ENCODE measurements around the gene NEK7. TPM values are rescaled to one million over a fixed set of nuclear protein-coding genes. Genes with fewer than 3 reads are reported as not detected.

NEK7 gene
- total RNA-seq, 2 experiments from 2014 or later = 56.1 to 57.4 TPM

DNA sequence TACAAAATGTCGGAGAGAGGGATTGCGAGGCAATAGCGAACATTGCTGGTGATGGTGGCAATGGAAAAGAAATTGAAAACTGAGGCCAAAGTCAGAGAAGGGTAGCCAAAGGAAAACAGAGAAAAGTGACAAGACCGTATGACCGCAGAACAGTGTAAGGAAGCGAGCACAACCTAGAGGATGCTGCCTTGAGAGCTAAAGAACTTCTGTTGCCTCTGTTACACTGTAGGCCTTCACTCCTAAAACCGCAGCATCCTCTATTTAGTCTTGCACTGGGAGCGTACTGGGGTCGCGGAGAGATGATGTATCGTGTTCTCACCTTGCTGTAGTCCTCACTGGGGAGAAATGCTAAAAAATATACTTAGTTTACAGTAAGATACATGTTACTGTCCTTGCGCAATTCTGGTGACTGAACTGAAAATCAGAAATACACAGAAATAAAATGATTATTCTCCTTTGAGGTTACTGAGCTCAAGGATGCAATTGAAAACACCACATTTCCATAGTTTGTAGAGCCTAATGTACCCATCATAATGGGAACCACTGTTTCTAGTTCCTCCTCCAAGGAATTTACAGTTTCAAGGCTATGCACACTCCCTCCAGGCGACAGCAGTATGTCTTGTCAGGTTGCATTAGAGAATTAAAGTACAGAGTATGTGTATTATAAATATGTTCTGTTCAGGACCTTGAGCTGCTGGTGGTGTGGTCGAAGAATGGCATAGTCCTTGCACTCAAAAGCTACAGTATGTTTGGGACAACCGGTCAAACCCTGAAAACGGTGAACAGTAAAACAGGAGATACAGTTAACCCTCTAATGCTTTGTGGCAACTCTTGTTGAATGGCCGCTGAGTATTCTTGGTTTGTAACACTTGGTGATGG lies 1.3 kb downstream of the NEK7 start:
- peak overlapping the region; percentile 97 for H3K4me3 Mint-ChIP-seq
- peaks cover 38% of the 10 kb centered on the region for H3K4me1 Mint-ChIP-seq
- H3K9me3 Mint-ChIP-seq = no peaks in the 10 kb centered on the region
- no peak for DNase-seq
- peaks cover 10% of the 10 kb centered on the region for H3K36me3 Mint-ChIP-seq
- H3K27ac Mint-ChIP-seq = peak overlapping the region; percentile 97
- no peaks in the 10 kb centered on the region for H3K27me3 Mint-ChIP-seq

DNA sequence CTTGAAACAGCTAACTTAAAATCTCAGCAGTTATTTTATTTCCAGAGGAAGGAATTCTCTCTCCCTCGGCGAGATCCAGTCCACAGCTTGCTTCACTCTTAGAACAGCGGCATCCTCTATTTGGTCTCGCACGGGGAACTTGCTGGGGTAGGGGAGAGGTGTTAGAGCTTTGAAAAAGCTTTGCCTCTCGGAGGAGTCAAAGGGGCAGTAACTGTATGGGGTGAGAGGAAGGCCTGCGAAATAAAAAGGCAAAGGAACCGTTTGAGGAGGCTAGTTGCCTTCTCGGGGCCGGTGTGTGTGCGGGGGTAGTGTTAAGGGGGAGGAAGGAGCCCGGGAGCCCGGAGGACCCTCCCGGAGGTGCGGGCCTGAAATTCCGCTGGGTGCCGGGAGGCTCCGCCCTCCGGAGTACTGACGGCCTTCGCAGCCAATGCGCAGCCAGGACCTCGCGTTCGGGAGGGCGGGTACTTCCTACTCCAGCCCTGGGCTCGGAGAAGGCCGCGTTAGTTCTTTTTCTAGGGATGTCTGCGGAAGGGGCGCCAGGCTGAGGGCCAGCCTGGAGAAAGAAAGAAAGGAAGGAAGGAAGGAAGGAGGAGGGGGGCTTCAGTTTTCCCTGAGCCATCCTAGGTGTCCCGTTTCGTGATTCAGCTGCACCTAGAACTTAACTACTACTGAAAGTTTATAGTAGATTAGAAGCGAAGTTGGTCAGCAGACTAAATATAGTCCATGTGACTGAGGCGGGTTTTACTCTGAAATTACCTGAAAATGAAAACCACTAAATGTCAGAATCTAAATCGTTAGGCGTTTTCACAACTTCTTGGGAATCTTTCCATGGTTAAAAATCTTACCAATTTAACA lies 2.2 kb downstream of the NEK7 start:
- Mint-ChIP-seq H3K27me3 (no peaks in the 10 kb centered on the region), H3K36me3 (peaks cover 10% of the 10 kb centered on the region), H3K4me3 (peak overlapping the region; percentile 97), H3K9me3 (no peaks in the 10 kb centered on the region), H3K4me1 (peaks cover 40% of the 10 kb centered on the region), H3K27ac (peak overlapping the region; percentile 97)
- DNase-seq = peak; percentile 88

DNA sequence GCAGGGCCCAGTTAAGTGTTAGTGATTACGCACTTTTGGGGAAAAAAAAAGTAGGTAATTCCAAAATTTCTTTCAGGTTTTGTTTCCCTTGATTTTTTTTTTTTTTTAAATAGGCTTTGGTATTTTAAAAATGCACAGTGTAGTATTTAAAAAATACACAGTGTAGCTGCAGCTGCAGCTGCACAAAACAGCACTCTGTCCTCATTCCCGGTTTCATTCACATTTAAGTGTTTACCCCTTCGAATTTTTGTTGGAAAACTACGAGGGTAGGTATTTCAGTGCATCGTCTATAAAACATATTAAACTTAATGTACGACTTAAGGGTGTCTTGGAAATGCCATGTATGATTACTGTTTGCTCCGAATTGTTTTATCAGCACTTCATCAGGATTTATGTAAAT lies 3.4 kb downstream of the NEK7 start:
- Mint-ChIP-seq H3K4me3 (peak overlapping the region; percentile 46), H3K4me1 (peaks cover 50% of the 10 kb centered on the region), H3K27me3 (no peaks in the 10 kb centered on the region), H3K36me3 (peaks cover 10% of the 10 kb centered on the region), H3K27ac (peak overlapping the region; percentile 97), H3K9me3 (no peaks in the 10 kb centered on the region)
- no peak for DNase-seq

DNA sequence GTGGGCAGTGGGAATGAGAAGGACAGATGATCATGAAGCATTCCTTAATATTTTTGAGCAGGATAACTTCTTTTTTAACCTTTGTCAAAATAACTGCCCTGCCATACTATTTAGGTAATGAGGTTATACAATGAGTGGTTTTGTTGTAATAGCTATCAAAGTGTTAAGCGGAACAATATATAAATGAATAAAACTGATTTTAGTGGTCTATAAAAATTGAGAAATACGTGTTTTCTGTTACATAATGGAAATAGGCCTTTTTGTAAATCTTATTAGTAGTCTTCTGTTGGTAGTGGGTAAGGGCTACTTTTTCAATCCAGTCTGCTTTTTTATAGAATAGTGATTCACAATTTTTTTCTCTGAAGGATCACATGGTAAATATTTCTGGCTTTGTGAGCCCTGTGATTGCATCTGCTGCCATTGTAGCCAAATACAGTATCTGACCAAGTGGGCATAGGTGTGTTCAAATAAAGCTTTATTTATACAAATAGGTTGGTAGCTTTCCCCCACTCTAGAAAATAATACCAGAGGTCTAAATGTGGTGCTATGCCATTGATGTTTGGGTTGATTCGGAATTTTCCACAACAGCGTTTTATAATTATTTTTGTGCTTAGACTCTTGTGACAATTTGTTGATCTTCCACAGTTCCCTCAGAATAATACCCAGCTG lies 4.3 kb downstream of the NEK7 start:
- Mint-ChIP-seq H3K36me3 (peaks cover 10% of the 10 kb centered on the region), H3K27ac (peak overlapping the region; percentile 91), H3K4me3 (peak overlapping the region; percentile 50), H3K4me1 (peaks cover 54% of the 10 kb centered on the region), H3K27me3 (no peaks in the 10 kb centered on the region), H3K9me3 (no peaks in the 10 kb centered on the region)
- DNase-seq = no peak

DNA sequence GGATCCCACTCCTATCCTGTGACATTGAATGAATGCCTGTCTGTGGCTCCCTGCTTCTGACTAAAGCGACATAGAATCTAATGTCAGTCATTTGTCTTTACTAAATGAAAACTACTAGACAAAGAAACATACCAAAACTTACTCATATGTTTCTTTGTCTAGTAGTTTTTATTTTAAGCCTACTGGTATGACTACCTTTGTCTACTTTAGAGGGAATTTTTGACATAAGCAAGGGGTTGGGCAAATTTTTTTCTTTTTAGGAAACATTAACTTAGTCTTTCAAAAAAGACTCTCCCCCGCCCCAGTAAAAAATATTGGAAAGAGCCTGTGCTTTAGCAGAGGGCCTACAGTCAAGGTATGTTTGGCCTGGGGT lies 4.9 kb downstream of the NEK7 start:
- H3K27me3 Mint-ChIP-seq = no peaks in the 10 kb centered on the region
- peak overlapping the region; percentile 50 for H3K4me3 Mint-ChIP-seq
- H3K9me3 Mint-ChIP-seq = no peaks in the 10 kb centered on the region
- peaks cover 55% of the 10 kb centered on the region for H3K4me1 Mint-ChIP-seq
- H3K27ac Mint-ChIP-seq = peak overlapping the region; percentile 91
- DNase-seq = no peak
- peaks cover 12% of the 10 kb centered on the region for H3K36me3 Mint-ChIP-seq

DNA sequence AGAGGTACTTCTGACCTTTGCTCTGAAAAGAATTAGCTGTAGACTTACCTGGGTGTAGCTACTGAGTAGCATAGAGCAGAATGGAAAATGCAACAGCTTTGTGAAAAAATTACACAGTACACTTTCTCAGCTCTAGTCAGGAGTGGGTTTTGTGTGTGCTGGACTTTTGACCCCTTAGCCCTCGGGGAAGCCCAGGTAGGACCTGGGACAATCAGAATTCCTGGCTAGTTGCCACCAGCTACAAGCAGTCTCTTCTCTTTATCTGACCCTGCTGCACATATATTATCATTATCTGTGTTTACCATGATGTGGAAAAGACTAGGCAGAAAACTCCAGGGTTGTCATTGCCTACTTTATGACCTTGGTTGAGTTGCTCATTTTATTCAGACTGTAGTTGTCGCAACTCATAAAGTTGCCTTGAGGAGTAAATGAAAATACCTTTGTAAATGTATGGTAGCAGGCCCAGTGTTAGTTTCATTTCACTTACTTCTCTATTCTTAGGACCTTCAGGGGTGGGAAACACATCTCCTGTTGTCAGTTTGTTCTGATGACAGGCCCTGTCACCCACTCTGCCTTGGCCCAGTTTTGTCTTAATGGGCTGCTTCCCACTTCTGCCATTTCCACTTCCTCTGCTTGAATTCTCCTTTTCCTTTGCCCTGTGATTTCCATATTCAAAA lies 5.4 kb downstream of the NEK7 start:
- no peak for DNase-seq
- Mint-ChIP-seq H3K36me3 (peaks cover 12% of the 10 kb centered on the region), H3K4me3 (peak overlapping the region; percentile 58), H3K27ac (peak overlapping the region; percentile 91), H3K27me3 (no peaks in the 10 kb centered on the region), H3K9me3 (no peaks in the 10 kb centered on the region), H3K4me1 (peaks cover 59% of the 10 kb centered on the region)

DNA sequence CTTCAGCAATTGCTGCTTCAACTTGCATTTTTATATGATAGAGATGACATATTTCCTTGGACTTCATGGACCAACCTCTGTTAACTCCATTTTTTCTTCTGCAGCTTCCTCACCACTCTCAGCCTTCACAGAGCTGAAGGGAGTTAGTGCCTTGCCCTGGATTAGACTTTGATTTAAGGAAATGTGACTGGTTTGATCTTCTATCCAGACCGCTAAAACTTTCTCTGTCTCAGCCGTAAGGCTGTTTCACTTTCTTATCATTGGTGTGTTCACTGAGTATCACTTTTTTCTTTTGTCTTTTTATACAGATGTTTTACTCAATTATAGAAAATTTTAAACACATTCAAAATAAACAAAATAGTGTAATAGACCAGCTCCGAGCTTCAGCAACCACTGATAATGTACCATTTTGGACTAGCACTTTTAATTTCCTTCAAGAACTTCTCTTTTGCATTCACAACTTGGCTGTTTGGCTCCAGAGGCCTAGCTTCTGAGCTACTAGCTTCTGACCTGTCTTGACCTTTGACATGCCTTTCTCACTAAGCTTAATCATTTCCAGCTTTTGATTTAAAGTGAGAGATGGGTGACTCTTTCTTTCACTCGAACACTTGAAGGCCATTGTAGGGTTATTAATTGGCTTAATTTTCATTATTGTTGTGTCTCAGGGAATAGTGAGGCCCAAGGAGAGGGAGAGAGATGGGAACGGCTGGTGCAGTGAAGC lies 9.3 kb downstream of the NEK7 start:
- H3K9me3 Mint-ChIP-seq = peaks cover 8% of the 10 kb centered on the region
- H3K27ac Mint-ChIP-seq = peak overlapping the region; percentile 97
- DNase-seq = no peak
- peak overlapping the region; percentile 78 for H3K4me3 Mint-ChIP-seq
- H3K4me1 Mint-ChIP-seq = peaks cover 82% of the 10 kb centered on the region
- peaks cover 30% of the 10 kb centered on the region for H3K36me3 Mint-ChIP-seq
- H3K27me3 Mint-ChIP-seq = no peaks in the 10 kb centered on the region

DNA sequence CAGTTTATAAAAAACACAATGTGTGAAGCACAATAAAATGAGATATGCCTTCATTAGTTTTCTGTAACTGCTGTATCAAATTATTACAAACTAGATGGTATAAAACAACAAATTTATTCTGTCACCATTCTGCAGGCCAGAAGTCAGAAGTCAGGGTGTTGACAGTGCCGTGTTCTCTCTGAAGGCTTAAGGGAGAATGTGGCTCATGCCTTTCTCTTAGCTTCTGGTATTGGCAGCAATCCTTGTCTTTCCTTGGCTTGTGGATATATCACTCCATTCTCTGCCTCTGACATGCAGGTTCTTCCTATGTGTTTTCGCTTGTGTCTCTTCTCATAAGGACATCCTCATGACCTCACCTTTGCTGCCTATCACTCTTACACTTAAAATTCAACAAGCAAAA lies 10.1 kb downstream of the NEK7 start:
- no peaks in the 10 kb centered on the region for H3K27me3 Mint-ChIP-seq
- DNase-seq = no peak
- H3K4me3 Mint-ChIP-seq = peak overlapping the region; percentile 64
- peaks cover 8% of the 10 kb centered on the region for H3K9me3 Mint-ChIP-seq
- H3K27ac Mint-ChIP-seq = peak overlapping the region; percentile 97
- H3K36me3 Mint-ChIP-seq = peaks cover 30% of the 10 kb centered on the region
- H3K4me1 Mint-ChIP-seq = peaks cover 79% of the 10 kb centered on the region

DNA sequence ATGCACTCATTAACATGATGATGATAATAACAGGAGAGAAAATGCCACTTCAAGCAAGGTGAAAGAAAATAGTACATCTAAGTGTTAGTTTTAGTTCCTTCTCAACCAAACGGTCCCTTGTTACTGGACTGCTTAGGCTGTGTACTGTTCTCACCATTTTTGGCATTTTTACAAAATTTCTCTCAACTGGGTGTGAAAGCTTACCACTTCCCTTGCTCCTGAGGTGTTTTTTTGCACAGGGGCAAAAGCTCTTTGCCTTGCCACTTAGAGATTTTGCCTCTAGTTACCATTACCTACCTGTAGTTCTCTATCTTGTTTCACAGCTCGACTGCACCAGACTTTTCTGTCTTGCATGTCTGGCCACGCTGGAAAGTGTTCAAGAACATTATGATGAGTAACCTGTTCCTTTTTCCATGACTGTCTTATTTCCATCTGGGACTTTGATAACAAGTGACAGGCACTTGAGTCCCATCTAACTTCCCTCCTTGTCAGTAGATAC lies 10.7 kb downstream of the NEK7 start:
- no peak for DNase-seq
- Mint-ChIP-seq H3K27me3 (no peaks in the 10 kb centered on the region), H3K4me1 (peaks cover 79% of the 10 kb centered on the region), H3K9me3 (peaks cover 8% of the 10 kb centered on the region), H3K36me3 (peaks cover 27% of the 10 kb centered on the region), H3K4me3 (peak overlapping the region; percentile 64), H3K27ac (peak overlapping the region; percentile 97)

DNA sequence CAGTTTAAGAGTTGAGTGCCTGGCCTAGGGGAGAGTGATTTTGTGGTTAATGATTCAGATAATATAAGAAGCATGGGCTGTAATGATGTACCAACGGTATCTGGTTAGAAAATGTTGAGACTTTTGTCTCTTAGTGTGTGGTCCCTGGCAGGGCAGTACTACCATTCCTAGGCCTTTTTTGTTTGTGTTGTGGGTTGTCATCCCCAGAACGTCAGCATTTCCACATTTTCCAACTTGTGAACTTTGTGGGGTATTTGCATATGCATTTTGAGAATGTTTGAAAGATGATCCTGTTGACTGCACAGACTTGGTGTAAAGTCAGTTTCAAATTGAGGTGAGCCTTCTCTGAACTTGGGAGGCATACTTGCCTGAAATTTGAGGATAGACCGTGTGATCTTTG lies 11.4 kb downstream of the NEK7 start:
- H3K4me3 Mint-ChIP-seq = peak overlapping the region; percentile 64
- DNase-seq = no peak
- H3K9me3 Mint-ChIP-seq = peaks cover 8% of the 10 kb centered on the region
- peaks cover 82% of the 10 kb centered on the region for H3K4me1 Mint-ChIP-seq
- H3K27me3 Mint-ChIP-seq = no peaks in the 10 kb centered on the region
- H3K27ac Mint-ChIP-seq = peak overlapping the region; percentile 97
- H3K36me3 Mint-ChIP-seq = peaks cover 24% of the 10 kb centered on the region

DNA sequence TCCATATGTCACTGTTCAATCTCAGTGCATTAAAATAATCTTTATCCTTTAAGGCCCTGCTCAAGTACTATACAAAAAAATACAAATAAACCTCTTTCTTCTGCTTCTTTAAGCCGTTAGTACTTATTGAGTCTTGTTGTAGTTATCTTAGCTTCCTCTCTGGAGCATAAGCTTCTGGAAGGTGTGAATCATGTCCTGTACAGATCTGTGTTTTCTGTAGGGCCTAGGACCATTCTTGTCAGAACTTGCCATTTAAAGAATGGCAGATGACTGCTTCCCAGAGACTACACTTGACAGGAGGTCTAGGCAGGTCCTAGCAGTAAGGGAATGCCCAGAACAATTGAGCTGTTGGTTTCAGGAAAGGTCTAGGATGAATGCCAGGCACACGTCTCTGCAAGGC lies 12.9 kb downstream of the NEK7 start:
- Mint-ChIP-seq H3K27ac (peak overlapping the region; percentile 92), H3K36me3 (peaks cover 24% of the 10 kb centered on the region), H3K4me3 (peak overlapping the region; percentile 26), H3K9me3 (peaks cover 8% of the 10 kb centered on the region), H3K4me1 (peaks cover 85% of the 10 kb centered on the region), H3K27me3 (no peaks in the 10 kb centered on the region)
- no peak for DNase-seq

DNA sequence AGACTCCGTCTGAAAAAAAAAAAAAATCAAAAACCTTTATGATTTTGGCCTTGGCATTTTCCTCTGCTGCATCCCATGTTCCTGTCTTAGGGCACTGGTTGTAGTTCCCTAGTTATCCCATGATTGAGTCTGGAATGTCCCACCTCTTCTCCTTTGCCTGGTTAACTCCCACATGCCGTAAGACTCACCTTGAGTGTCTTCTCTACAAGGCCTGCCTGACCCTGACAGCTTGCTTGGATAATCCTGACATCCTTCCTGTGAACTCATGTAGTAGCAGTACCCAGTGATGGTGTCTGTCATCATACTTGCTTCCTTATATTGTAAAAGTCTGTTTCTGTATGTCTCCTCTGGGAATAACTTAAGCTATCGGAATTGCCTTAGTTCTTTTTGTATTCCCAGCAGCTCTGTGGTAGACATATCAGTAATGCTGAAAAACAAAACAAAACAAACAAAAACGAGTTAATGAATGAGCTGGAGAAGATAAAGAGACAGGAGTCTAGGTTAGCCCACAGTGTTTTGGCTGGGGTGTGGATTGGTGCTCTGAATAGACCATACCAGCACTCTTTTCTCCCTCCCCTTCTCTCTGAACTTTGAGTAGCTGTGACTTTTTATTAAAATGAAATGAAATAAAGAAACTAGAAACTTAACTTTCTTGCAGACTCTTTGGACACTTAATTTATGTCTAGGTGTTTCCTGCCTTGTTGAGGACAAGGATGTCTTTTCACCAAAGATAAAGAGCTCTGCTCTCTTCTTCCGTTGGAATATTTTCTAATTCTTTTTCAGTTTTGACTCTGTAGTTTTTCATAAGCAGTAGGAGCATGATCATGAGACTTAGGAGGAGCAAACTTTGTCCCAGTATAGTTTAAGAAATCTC lies 15.1 kb downstream of the NEK7 start:
- no peak for DNase-seq
- Mint-ChIP-seq H3K36me3 (peaks cover 23% of the 10 kb centered on the region), H3K27ac (peak overlapping the region; percentile 81), H3K9me3 (peaks cover 8% of the 10 kb centered on the region), H3K27me3 (no peaks in the 10 kb centered on the region), H3K4me1 (peaks cover 86% of the 10 kb centered on the region), H3K4me3 (peak overlapping the region; percentile 44)

DNA sequence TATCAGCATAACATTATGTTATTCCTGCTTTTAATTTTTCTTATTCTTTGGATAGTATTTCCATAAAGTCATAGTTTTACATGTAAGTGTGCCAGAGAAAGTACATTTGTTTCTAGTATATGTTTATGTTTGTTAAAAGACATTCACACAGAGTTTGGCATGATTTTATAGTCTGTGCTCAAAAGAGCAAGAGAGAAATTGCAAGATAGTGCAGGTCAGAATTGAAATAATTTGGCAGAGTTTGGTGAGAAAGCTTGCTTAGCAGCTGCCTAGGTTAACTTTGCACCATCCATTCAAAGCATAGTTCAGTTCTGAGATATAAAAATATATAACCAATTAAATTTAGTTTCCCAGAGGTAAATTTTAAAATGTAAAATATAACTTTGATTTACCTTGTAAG lies 17.0 kb downstream of the NEK7 start:
- peak overlapping the region; percentile 33 for H3K4me3 Mint-ChIP-seq
- peaks cover 86% of the 10 kb centered on the region for H3K4me1 Mint-ChIP-seq
- H3K9me3 Mint-ChIP-seq = peaks cover 10% of the 10 kb centered on the region
- peaks cover 16% of the 10 kb centered on the region for H3K36me3 Mint-ChIP-seq
- H3K27me3 Mint-ChIP-seq = no peaks in the 10 kb centered on the region
- H3K27ac Mint-ChIP-seq = peak overlapping the region; percentile 79
- no peak for DNase-seq
